ENCODE results near the gene NPW.

DNA sequence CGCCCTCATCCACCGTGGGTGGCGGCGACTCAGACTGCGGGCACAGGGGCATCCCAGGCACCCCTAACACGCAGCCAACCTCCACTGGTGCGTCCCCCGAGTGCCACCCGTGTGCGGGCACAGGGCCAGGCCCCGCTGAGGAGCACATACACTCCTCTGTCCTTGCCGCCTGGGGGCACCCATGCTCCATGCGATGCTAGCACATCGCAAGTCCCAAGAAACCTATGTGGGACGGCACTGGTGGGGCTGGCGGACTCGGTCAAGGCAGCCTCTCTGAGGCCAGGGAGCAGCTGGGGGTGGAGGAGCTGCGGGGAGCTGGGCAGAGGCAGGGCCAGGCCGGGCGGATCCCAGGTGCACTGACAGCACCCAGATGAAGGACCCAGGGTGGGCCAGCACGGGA lies 13.9 kb upstream of the NPW start:
- no peak for TF ChIP-seq POLR2A (IDR thresholded peaks at IDR 0.05)
- TF ChIP-seq POLR2AphosphoS5 (IDR thresholded peaks at IDR 0.05) = no peak

Data from breast epithelium (tissue), 3 donors.